Kidney epithelial cell (primary cell): Measurements from ENCODE around the gene HSPA2. TPM values are rescaled to one million over a fixed set of nuclear protein-coding genes. Genes with fewer than 3 reads are reported as not detected.

Source experiments
- DNase-seq: peaks from one replicate; pipeline ENCODE4 v3.0.0-alpha.2; 2010; ENCODE audit warnings: low read depth
- H3K27me3 ChIP-seq: 2 replicates; pipeline ENCODE4 v1.6.0; 2011; ENCODE audit warnings: low read length; ENCODE audit not compliant: control insufficient read depth, insufficient read depth
- H3K36me3 ChIP-seq: 2 replicates; pipeline ENCODE4 v1.5.1; 2011; ENCODE audit warnings: low read length; ENCODE audit not compliant: control insufficient read depth, insufficient read depth
- H3K4me3 ChIP-seq: 2 replicates; pipeline ENCODE4 v1.5.1; 2011; ENCODE audit warnings: low read depth, mild to moderate bottlenecking, control low read depth, low read length
- CTCF ChIP-seq: IDR thresholded peaks from 2 replicates; pipeline ENCODE4 v1.5.1; 2011; ENCODE audit warnings: mild to moderate bottlenecking, moderate library complexity, low read length, control low read depth, inconsistent platforms; ENCODE audit not compliant: insufficient read depth, poor library complexity, severe bottlenecking
- total RNA-seq: library from RNA; depleted of rRNA; stranded (reverse); fragments of >200 nt; gene quantifications from 2 replicates; pipeline ENCODE4 v1.2.3, GENCODE V29; 2015

Gene HSPA2
- total RNA-seq, 1 donor from 2014 or later = 12.0 TPM

DNA sequence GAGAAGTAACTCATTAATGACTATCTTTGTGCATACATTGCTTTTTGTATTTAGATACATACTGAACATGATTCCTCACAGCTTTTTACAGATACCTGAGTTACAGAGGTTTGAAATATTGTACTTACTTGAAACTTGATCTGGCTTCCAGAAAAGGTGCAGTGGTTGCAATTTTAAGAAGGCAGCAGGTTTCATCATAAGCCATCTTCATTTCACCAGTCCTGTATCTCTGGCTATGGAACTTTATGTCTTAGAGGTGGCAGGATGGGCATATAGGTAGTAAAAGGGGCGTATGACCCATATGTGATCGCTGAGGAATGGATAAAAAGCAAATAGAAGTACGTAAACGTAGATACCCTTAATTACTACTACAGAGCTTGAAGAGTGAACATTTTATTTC, 22.3 kb upstream of the HSPA2 start:
- no peak for DNase-seq
- no peak overlapping the region for H3K4me3 ChIP-seq
- no peaks in the 10 kb centered on the region for H3K36me3 ChIP-seq
- H3K27me3 ChIP-seq = no peaks in the 10 kb centered on the region
- TF ChIP-seq CTCF = no peak

- no peak for DNase-seq
- TF ChIP-seq CTCF = no peak
- H3K36me3 ChIP-seq = no peaks in the 10 kb centered on the region
- H3K4me3 ChIP-seq = no peak overlapping the region
- no peaks in the 10 kb centered on the region for H3K27me3 ChIP-seq
Measured at GRCh38 chr14:64520699-64521098, 19.8 kb upstream of the HSPA2 start.

GRCh38 chr14:64522591-64523355, 17.8 kb upstream of the HSPA2 start:
- Histone ChIP-seq H3K4me3 (no peak overlapping the region), H3K27me3 (no peaks in the 10 kb centered on the region), H3K36me3 (no peaks in the 10 kb centered on the region)
- no peak for TF ChIP-seq CTCF
- no peak for DNase-seq

DNA sequence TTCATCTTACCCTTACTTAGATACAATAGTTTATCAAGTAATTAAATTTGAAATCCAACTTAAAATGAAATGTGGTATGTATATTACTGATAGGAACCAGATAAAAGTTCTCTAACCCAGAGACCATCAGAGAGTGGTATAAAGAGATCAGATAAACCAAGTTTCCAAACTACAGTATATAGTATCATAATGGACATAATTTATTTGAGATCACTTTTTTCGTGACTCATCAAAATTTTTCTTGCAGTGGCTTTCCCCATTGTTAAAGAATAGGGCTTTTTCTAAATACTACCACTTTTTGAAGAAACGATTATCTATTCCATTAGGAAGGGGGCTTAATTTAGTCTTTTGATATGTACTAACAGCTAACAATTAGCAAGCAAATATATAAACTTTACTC, 15.2 kb upstream of the HSPA2 start:
- no peak for DNase-seq
- no peak for TF ChIP-seq CTCF
- Histone ChIP-seq H3K36me3 (peaks cover 1% of the 10 kb centered on the region), H3K4me3 (no peak overlapping the region), H3K27me3 (no peaks in the 10 kb centered on the region)

GRCh38 chr14:64531567-64531966, 9.0 kb upstream of the HSPA2 start:
- Histone ChIP-seq H3K36me3 (peaks cover 1% of the 10 kb centered on the region), H3K4me3 (no peak overlapping the region), H3K27me3 (no peaks in the 10 kb centered on the region)
- DNase-seq = no peak
- no peak for TF ChIP-seq CTCF
